ENCODE data around the gene CSMD2.

CSMD2 gene

GRCh38 chr1:33852711-33853110, 312.3 kb downstream of the CSMD2 start:
- DNase-seq (ENCODE audit: low read depth) = no peak

GRCh38 chr1:33850481-33850880, 314.5 kb downstream of the CSMD2 start:
- no peak for DNase-seq (ENCODE audit: low read depth)

- no peak for DNase-seq (ENCODE audit: low read depth)
These were observed 315.8 kb downstream of the CSMD2 start for GRCh38 chr1:33849211-33849610.

- no peak for DNase-seq (ENCODE audit: low read depth)
These were observed 316.7 kb downstream of the CSMD2 start for GRCh38 chr1:33848205-33848937.

- no peak for DNase-seq (ENCODE audit: low read depth)
These were observed 318.2 kb downstream of the CSMD2 start for GRCh38 chr1:33846861-33847260.

- DNase-seq (ENCODE audit: low read depth) = no peak
These were observed 320.9 kb downstream of the CSMD2 start for GRCh38 chr1:33844166-33844565.

- DNase-seq (ENCODE audit: low read depth) = no peak
These were observed 322.7 kb downstream of the CSMD2 start for GRCh38 chr1:33842348-33842747.

- DNase-seq (ENCODE audit: low read depth) = no peak
These were observed 323.5 kb downstream of the CSMD2 start for GRCh38 chr1:33841494-33841893.

- DNase-seq (ENCODE audit: low read depth) = no peak
These were observed 327.4 kb downstream of the CSMD2 start for GRCh38 chr1:33837635-33838034.

GRCh38 chr1:33836911-33837310, 328.1 kb downstream of the CSMD2 start:
- DNase-seq (ENCODE audit: low read depth) = no peak

- no peak for DNase-seq (ENCODE audit: low read depth)
These were observed 336.4 kb downstream of the CSMD2 start for GRCh38 chr1:33828654-33829053.

GRCh38 chr1:33828059-33828458, 337.0 kb downstream of the CSMD2 start:
- no peak for DNase-seq (ENCODE audit: low read depth)

- DNase-seq (ENCODE audit: low read depth) = no peak
These were observed 338.3 kb downstream of the CSMD2 start for GRCh38 chr1:33826711-33827110.

- no peak for DNase-seq (ENCODE audit: low read depth)
These were observed 338.7 kb downstream of the CSMD2 start for GRCh38 chr1:33826311-33826710.

- DNase-seq (ENCODE audit: low read depth) = no peak
These were observed 339.5 kb downstream of the CSMD2 start for GRCh38 chr1:33825506-33825905.

GRCh38 chr1:33824971-33825370, 340.1 kb downstream of the CSMD2 start:
- no peak for DNase-seq (ENCODE audit: low read depth)

GRCh38 chr1:33824321-33824720, 340.7 kb downstream of the CSMD2 start:
- no peak for DNase-seq (ENCODE audit: low read depth)

- DNase-seq (ENCODE audit: low read depth) = no peak
These were observed 341.2 kb downstream of the CSMD2 start for GRCh38 chr1:33823830-33824229.

GRCh38 chr1:33823401-33823800, 341.6 kb downstream of the CSMD2 start:
- DNase-seq (ENCODE audit: low read depth) = no peak

GRCh38 chr1:33822396-33822795, 342.6 kb downstream of the CSMD2 start:
- DNase-seq (ENCODE audit: low read depth) = no peak

GRCh38 chr1:33821291-33821690, 343.7 kb downstream of the CSMD2 start:
- DNase-seq (ENCODE audit: low read depth) = no peak

- no peak for DNase-seq (ENCODE audit: low read depth)
These were observed 344.2 kb downstream of the CSMD2 start for GRCh38 chr1:33820804-33821203.

GRCh38 chr1:33819913-33820311, 345.1 kb downstream of the CSMD2 start:
- no peak for DNase-seq (ENCODE audit: low read depth)

GRCh38 chr1:33819290-33819912, 345.6 kb downstream of the CSMD2 start:
- no peak for DNase-seq (ENCODE audit: low read depth)
